HG03460 (cell line): ENCODE data around the gene TMEM200B.
"Not testable (repeated sequence)": the region's sequence is repeated elsewhere in the genome, so short reads cannot be mapped to it uniquely, and the experiment has no call there.

Source experiments
- ATAC-seq: cut with Tn5 transposase; IDR thresholded peaks from one replicate; pipeline ENCODE4 v1.9.1; 2021; ENCODE audit not compliant: unreplicated experiment

The TMEM200B gene

DNA sequence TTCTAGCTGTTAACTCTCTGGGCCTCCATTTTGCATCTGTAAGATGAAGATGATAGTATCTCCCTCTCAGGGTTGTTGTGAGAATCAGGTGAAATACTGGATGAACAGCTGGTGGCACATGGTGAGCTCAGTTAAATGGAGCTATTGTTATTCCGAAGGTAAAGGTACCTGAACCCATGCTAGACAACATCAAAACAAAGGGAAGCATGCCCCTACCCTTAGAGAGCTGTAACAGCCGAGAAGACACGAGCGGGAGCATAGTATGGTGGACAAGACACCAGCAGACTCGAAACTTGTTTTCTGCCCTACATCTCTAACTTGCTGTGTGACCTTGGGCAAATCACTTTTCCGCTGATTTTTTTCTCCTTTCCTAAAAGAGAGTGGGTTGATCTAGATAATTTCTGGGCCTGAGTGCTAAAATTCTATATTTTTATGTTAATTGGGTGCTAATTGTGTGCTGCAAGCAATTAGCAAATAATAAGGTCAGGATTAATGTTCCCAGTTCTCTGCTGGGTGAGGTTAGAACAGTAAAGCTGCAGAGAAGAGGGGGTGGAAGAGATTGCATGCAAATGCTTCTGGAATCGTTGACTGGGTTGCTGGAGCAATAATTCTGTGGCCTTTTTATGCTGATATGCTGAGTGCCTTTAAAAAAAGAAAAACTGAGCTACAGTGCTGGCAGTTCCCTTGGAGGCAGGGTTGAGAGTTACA is 10.8 kb downstream of the TMEM200B start:
- no peak for ATAC-seq

DNA sequence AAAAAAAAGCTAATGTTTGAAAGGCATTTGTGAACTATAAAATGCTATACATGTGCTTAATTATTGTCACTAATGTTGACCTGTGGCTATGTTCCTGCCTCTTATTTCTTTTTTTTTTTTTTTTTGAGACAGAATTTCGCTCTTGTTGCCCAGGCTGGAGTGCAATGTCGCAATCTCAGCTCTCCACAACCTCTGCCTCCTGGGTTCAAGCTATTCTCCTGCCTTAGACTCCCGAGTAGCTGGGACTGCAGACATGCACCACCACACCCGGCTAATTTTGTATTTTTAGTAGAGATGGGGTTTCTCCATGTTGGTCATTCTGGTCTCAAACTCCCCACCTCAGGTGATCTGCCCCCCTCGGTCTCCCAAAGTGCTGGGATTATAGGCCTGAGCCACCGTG is 15.7 kb downstream of the TMEM200B start:
- ATAC-seq: not testable (repeated sequence)

DNA sequence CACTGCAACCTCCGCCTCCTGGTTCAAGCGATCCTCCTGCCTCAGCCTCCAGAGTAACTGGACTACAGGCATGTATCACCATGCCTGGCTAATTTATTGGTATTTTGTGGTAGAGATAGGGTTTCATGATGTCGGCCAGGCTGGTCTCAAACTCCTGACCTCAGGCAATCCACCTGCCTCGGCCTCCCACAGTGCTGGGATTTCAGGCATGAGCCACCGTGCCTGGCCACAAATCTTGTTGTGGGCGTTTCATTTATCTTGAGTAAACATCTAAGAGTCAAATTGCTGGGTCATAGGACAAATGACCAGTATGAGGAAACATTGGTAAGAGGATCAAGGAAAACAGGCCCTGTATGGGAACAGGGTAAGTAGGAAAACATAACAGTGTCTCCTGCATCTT is 17.9 kb downstream of the TMEM200B start:
- no peak for ATAC-seq

DNA sequence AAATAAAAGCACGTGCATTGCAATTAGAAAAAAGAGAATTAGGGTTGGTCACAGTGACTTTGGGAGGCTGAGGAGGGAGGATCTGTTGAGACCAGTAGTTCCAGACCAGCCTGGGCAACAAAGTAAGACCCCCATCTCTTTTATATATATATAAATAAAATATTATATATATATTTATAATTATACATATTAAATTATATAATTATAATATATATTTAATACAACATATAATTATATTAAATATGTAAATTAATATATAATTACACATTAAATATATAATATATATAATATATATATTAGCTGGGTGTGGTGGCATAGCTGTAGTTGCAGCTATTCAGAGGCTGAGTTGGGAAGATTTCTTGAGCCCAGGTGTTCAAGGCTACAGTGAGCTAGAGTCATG is 23.2 kb downstream of the TMEM200B start:
- no peak for ATAC-seq

DNA sequence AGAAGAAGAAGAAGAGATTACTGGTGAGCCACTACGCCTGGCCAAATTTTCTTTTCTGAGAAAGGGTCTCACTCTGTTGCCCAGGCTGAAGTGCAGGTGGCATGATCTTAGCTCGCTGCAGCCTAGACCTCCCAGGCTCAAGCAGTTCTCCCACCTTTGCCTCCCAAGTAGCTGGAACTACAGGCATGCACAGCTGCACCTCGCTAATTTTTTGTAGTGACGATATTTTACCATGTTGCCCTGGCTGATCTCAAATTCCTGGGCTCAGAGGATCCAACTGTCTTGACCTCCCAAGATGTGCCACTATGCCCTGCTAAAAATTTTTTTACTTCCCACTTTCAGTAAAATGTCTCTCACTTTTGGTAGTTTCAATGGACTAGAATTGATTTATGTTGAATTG is 24.4 kb downstream of the TMEM200B start:
- ATAC-seq: no peak

DNA sequence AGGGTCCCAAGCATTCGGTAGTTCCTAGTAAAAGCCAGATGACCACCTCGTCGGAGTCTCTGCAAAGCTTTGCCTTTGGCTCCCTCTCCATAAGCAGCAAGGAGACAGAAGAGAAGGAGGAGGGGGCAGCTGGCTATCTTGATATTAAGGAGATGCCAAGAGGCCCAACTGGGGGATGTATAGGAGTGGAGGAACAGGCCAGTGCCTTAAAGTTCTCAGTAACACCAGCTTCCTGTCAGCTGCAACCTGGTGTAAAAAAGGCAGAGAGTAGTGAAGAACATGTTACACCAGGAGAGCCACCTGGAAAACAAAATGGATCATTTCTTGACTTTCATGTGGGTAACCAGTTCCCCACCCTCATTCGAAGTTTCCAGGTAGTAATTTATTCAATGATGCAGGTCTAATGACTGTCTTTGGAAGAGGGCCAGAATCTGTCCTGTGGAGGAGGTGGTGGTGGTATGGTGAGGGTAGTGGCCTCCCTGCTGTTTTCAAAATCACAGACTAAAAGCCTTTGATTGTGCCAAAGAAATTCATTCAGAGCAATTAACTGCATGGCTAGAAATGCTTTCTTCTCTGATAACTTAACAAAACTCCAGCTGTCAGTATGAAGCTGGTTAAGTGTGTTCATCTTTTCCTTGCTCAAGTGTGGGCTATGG is 27.3 kb downstream of the TMEM200B start:
- no peak for ATAC-seq

DNA sequence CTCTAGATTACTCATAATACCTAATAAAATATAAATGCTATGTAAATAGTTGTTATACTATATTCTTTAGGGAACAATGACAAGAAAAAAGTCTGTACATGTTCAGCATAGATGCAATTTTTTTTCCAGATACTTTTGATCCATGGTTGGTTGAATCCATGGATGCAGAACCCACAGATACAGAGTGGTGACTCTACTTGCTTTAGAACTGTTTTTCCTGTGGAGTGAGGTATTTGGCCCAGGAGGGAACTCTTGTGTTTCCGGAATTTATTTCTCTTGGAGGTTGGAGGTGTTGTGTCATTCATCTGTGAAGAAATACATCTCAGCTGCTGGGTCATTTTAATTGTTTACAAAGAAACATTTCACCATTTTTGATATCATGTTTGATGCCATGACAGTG is 28.7 kb downstream of the TMEM200B start:
- ATAC-seq: no peak

DNA sequence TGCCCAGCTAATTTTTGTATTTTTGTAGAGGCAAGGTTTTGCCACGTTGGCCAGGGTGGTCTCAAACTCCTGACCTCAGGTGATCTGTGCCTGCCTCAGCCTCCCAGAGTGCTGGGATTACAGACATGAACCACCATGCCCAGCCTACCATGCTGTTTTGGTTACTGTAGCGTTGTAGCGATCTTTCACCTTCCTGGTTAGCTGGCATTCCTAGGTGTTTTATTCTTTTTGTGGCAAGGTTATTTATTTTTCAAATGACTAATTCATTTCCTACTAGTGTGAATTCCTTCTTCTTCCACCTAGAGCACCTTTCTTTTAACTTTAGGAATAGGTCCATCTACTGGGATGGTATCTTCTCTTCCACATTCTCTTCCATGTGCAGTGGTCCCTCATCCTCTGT is 29.3 kb downstream of the TMEM200B start:
- no peak for ATAC-seq

DNA sequence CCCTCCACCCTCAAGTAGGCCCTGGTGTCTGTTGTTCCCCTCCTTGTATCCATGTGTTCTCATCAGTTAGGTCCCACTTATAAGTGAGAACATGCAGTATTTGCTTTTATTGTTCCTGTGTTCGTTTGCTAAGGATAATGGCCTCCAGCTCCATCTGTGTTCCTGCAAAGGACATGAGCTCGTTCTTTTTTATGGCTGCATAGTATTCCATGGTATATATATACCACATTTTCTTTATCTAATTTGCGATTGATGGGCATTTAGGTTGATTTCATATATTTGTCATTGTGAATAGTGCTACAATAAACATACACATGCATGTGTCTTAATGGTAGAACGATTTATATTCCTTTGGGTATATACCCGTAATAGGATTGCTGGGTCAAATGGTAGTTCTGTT is 31.0 kb downstream of the TMEM200B start:
- not testable (repeated sequence) for ATAC-seq

DNA sequence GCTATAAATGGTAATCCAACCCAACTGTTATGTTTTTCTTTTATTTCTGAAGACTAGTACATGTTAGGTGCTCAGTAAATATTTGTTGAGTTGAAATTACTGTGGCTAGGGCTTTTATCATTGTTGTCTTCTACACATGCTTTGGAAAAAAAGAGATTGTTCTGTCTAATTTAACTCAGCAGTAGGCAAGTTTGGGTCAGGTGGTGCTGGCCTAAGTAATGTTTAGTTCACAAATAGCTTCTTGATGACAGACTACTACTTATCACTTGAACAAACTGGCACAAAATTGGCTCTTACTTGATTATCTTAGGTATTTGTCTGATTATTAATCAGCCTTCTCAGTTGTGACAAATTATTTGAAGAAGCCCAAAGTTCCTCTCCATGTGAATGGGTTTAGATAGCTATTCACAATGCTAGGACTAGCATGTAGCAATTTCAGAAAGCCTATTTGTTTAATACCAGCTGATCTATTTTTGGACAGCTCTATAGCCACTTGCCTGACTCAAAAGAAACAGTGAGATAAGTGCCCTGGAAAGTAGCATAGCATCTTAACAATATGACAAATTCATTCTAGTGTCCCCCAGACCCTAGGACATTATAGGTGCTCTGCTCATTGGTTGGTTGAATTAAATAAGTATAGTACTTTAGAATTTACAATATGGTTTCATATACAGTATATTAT is 32.6 kb downstream of the TMEM200B start:
- no peak for ATAC-seq

DNA sequence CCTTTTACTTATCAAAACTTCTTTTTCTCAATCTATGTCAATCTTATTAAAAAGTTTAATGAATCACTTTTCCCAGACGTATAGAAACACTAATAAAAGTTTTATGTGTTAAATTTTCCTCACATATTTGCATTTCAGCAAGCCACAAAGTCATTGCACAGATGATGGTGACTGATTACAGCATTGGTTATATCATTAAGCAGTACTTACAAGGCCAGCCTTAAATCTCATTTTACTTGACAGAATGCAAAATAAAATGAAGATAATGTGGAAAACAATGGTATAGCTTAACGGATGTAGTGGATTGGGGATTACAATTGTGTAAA is 39.5 kb downstream of the TMEM200B start:
- ATAC-seq: no peak

DNA sequence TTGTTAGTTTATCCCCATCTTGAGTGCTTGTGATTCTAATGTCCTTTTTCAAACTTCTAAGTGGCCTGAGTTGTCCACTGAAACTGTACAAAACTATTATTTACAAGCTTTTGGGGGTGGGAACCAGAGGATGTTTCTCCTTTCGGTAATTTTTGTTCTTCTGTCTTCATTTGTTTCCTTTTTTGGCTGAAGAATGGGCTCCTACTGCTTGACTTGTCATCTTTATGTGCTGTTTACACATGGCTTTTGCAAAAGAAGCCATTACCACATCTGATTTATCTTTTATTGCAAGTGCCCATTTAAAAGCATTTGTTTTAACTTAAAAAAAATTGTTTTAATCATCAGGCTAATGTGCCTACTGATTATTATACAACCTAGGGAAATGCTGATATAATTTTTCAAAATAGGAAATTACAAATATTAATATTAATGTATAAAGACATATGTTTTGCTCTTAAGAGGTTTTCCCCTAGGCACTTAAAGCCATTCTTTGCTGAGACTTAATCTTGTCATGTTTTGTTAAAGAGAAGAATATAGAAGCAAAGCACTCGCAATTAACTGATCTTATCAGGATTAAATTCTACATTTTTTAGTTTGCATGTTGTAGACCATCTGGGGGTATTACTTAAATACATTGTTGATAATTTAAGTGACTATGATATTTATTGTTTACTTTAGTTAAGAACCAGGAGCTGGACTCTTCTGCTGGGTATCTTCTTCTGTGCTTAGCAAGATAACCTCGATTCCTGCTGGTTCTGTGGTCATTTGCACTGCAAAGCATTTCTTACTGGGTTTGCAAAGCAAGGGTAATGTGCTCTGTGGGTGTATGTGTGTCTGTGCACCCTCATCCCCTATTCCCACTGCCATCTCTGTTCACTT is 40.1 kb downstream of the TMEM200B start:
- ATAC-seq: no peak

DNA sequence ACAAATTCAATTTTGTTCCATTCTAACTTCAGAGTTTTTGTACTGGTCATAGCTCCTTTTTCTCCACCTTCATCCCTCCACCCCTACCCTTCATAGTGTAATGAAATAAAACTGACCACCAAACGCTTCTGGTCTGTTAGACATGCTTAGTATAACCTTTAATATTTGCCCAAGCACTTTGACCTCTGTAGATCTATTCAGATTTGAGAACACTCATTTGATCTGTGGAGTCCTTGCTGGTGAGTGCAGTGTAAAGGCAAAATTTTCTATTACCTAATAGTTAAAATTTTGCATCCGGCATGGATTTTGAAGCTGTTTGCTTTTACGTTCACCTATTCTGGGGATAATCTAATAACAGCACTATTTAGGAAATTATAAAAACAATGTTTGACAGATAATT is 41.2 kb downstream of the TMEM200B start:
- ATAC-seq: no peak

DNA sequence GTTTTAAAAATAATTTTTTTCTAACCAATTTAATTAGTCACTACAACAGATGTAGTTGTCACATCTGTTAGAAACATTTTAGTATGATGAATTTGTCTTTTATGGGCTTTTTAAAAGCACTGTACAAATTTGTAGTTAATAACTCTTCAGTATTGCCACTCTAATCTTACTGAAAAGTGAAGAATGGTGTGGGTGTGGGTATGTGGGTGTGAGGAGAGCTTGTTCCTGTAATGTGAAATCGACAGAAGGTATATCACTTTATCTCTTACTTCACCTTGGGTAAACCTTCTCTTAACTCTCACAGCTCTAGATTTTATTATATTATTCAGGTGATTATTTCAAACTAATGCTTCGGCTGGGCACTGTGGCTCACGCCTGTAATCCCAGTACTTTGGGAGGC is 42.5 kb downstream of the TMEM200B start:
- ATAC-seq: no peak

DNA sequence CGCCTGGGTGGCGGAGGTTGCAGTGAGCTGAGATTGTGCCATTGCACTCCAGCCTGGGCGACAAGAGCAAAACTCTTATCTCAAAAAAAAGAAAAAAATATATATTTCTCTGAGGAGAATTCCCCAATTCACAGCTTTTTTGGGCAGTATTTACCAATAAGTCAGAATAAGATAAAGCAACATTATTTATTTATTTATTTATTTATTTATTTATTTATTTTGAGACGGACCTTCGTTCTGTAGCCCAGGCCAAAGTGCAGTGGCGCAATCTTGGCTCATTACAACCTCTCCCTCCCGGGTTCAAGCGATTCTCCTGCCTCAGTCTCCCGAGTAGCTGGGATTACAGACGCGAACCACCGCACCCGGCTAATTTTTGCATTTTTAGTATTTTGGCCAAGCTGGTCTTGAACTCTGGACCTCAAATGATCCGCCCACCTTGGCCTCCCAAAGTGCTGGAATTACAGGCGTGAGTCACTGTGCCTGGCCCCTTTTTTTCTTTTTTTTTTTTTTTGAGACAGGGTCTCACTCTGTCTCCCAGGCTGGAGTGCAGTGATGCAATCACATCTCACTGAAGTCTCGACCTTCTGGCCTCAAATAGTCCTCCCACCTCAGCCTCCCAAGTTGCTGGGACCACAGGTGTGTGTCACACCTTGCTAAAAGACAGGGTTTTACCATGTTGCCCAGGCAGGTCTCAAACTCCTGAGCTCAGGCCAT is 43.6 kb downstream of the TMEM200B start:
- ATAC-seq: not testable (repeated sequence)

DNA sequence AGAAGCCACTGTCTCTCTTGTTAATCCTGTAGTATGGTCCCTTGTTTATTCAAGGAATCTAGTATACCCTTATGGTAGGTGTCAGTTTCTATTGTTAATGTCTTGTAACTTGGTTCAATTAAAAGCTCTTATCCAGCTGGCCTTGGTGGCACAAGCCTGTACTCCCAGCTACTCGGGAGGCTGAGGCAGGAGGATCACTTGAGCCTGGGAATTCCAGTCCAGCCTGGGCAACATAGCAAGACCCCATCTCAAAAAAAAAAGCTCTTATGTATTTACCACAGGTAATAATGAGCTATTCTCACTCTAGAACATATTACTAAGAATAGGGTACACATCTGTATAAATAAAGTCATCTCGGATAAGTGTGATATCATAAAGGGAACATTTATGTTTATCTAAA is 46.5 kb downstream of the TMEM200B start:
- ATAC-seq: no peak
